ENCODE data around the gene KRTAP10-4. TPM values are rescaled to one million over a fixed set of nuclear protein-coding genes. Genes with fewer than 3 reads are reported as not detected.

The KRTAP10-4 gene
- total RNA-seq, 3 donors from 2014 or later, result not detected

DNA sequence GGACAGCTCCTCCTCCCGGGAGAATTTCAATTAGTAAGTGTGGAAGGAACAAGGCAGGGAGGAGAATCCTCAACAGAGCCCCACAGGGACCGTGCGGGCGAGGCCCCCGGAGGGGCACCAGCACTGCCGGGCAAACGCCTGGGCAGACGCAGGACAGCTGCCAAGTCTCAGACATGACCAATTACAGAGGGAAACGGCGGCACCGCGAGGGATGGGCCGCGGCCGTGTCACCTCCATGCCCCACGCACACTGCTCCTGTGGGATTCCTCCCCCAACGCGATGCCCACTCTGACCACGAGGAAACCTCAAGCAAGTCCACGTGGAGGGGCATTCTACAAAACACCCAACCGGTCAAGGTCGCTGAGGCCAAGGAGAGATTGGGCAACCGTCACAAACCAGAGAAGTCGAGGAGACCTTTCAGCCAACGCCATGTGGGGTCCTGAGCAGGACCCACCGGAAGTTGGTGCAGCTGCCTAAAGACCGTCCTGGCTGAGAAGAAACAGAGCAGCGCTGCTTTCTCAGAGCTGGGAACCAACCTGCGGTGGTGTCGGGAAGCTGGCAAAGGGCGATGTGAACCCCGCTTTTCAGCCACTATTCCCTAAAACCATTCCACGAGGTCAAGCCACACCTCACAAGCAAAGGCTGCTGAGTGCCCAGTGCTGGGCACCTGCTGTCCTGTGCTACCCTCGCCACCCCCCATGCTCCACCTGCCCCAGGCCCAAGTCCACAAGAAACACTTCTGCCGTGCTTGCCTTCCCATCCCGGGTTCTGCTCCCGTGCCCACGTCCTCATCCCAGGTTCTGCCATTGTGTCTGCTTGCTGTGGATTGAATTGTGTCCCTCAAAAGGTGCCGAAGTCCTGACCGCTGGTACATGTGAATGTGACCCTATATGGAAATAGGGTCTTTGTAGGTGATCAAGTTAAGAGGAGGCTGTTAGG, 1.4 kb upstream of the KRTAP10-4 start:
- peaks cover 0 to 25% of the 10 kb centered on the region in 2 donors for H3K27me3 ChIP-seq
- H3K36me3 ChIP-seq, result no peaks in the 10 kb centered on the region
- H3K27ac ChIP-seq, result no peak overlapping the region
- TF ChIP-seq POLR2AphosphoS5 (IDR thresholded peaks at IDR 0.05) (no peak), POLR2A (IDR thresholded peaks at IDR 0.05) (no peak)
- TF ChIP-seq, protein P1, sequence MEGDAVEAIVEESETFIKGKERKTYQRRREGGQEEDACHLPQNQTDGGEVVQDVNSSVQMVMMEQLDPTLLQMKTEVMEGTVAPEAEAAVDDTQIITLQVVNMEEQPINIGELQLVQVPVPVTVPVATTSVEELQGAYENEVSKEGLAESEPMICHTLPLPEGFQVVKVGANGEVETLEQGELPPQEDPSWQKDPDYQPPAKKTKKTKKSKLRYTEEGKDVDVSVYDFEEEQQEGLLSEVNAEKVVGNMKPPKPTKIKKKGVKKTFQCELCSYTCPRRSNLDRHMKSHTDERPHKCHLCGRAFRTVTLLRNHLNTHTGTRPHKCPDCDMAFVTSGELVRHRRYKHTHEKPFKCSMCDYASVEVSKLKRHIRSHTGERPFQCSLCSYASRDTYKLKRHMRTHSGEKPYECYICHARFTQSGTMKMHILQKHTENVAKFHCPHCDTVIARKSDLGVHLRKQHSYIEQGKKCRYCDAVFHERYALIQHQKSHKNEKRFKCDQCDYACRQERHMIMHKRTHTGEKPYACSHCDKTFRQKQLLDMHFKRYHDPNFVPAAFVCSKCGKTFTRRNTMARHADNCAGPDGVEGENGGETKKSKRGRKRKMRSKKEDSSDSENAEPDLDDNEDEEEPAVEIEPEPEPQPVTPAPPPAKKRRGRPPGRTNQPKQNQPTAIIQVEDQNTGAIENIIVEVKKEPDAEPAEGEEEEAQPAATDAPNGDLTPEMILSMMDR (IDR thresholded peaks at IDR 0.05), result no peak
- H3K4me1 ChIP-seq, result no peaks in the 10 kb centered on the region
- peak in 1 of 2 donors; percentile 43 for DNase-seq (ENCODE audit: low spot score in 2 of 2)
- intact Hi-C loops (cut with DNase I; ENCODE audit: low total_unique reads), result no loop called here
- H3K9me3 ChIP-seq, result peaks cover 10 to 23% of the 10 kb centered on the region in 2 donors
- H3K4me3 ChIP-seq, result no peak overlapping the region

DNA sequence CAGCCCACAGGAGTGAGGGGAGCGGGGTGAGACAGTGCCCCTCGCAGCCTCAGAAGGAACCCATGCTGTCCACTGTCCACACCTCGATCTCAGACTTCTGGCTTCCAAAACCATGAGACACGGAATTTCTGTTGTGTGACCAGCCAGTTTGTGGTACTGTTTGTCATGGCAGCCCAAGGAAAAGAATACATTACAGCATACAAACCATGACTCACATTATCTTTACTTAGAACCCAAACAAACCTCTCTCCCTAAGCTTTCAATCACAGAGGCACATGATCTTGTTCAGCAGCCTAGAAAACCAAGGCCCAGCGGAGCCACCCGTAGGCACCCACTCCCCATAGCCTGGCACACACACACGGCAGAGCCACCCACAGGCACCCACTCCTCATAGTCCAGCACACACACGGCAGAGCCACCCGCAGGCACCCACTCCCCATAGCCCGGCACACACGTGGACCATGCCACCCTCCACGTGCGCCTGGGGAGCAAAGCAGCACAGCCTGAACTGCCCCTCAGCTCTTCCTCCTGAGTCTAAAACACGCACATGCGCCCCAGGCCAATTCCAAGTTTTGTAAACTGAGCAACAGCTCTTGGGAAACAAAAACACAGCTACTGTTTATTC, 458 bp upstream of the KRTAP10-4 start:
- TF ChIP-seq POLR2AphosphoS5 (IDR thresholded peaks at IDR 0.05) (no peak), POLR2A (IDR thresholded peaks at IDR 0.05) (no peak)
- TF ChIP-seq, protein P1 (IDR thresholded peaks at IDR 0.05), result no peak
- H3K27ac ChIP-seq, result no peak overlapping the region
- peaks cover 0 to 25% of the 10 kb centered on the region in 2 donors for H3K27me3 ChIP-seq
- DNase-seq (ENCODE audit: low spot score in 2 of 2), result peak in 1 of 2 donors; percentile 41
- H3K36me3 ChIP-seq, result no peaks in the 10 kb centered on the region
- no peaks in the 10 kb centered on the region for H3K4me1 ChIP-seq
- H3K4me3 ChIP-seq, result no peak overlapping the region
- H3K9me3 ChIP-seq, result peaks cover 15 to 28% of the 10 kb centered on the region in 2 donors
- intact Hi-C loops (cut with DNase I; ENCODE audit: low total_unique reads), result no loop called here

- peaks cover 15 to 28% of the 10 kb centered on the region in 2 donors for H3K9me3 ChIP-seq
- no peak overlapping the region for H3K4me3 ChIP-seq
- DNase-seq (ENCODE audit: low spot score in 2 of 2), result peak in 1 of 2 donors; percentile 27
- intact Hi-C loops (cut with DNase I; ENCODE audit: low total_unique reads), result no loop called here
- H3K36me3 ChIP-seq, result no peaks in the 10 kb centered on the region
- H3K27me3 ChIP-seq, result peaks cover 0 to 24% of the 10 kb centered on the region in 2 donors
- no peak overlapping the region for H3K27ac ChIP-seq
- no peak for TF ChIP-seq POLR2A (IDR thresholded peaks at IDR 0.05)
- no peak for TF ChIP-seq POLR2AphosphoS5 (IDR thresholded peaks at IDR 0.05)
- TF ChIP-seq, protein P1 (IDR thresholded peaks at IDR 0.05), result no peak
- H3K4me1 ChIP-seq, result no peaks in the 10 kb centered on the region
Measured at GRCh38 chr21:44574457-44575306, 1.2 kb downstream of the KRTAP10-4 start.

DNA sequence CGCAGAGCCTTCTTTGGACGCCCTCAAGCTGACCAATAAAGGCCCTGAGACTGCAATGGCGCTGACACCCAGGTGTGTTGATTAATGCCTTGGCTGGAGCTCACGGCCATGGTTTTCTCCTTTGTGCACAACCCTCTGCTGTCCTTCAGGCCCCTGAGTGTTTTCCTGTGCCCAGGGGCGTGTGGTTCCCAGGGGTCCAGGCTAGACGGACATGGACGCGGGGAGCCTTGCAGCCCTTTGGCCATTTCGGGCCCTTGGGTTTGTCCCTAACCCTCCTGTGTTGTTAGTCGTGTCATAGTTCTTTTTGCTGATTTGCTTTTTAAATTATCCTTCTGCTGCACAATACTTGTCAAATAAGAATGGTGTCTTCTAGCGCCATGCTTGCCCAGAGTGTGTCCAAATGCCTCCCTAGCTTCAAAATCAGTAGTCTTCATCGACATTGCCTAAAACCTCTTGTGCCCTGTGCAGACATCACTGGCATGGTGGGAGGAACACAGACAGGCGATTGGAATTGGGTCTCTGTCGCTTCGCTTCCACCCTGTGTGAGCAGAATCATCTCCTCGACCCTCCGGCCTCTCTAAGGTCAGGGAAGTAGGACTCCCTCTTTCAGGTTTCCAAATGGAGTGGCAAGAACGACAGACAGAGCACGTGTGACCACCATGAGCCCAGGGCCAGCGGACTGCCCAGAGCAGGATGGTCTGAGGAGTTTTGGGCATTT, 1.9 kb downstream of the KRTAP10-4 start:
- Histone ChIP-seq H3K27ac (no peak overlapping the region), H3K27me3 (peaks cover 0 to 18% of the 10 kb centered on the region in 2 donors), H3K36me3 (no peaks in the 10 kb centered on the region), H3K9me3 (peaks cover 22 to 29% of the 10 kb centered on the region in 2 donors), H3K4me1 (no peaks in the 10 kb centered on the region), H3K4me3 (no peak overlapping the region)
- TF ChIP-seq POLR2A (IDR thresholded peaks at IDR 0.05) (no peak), POLR2AphosphoS5 (IDR thresholded peaks at IDR 0.05) (no peak)
- TF ChIP-seq, protein P1 (IDR thresholded peaks at IDR 0.05), result no peak
- no peak for DNase-seq (ENCODE audit: low spot score in 2 of 2)
- intact Hi-C loops (cut with DNase I; ENCODE audit: low total_unique reads), result no loop called here
